SK-N-SH treated with all-trans-retinoic acid at 6 μM for 48 hours (cell line): Measurements from ENCODE around the gene TMEM132C.

ENCODE experiments used
- ARNTL ChIP-seq: fragments of 450-650 bp; formaldehyde crosslinking; IDR thresholded peaks from 2 replicates; pipeline ENCODE4 v1.5.0; 2020; ENCODE audit warnings: low read depth, mild to moderate bottlenecking, moderate library complexity, borderline replicate concordance
- ISL1 ChIP-seq: fragments of 250-450 bp; sonication (Bioruptor Pico); IDR thresholded peaks from 2 replicates; pipeline ENCODE4 v2.1.2; 2022; ENCODE audit warnings: mild to moderate bottlenecking, moderate library complexity
- OSR1 ChIP-seq: fragments of 250-450 bp; sonication (Bioruptor Pico); IDR thresholded peaks from 2 replicates; pipeline ENCODE4 v1.8.0; 2022; ENCODE audit warnings: moderate library complexity, mild to moderate bottlenecking, inconsistent platforms
- SNAI2 ChIP-seq: fragments of 250-450 bp; sonication (Bioruptor Pico); IDR thresholded peaks from 2 replicates; pipeline ENCODE4 v1.5.0; 2020; ENCODE audit warnings: mild to moderate bottlenecking, moderate library complexity
- ZNF8 ChIP-seq: fragments of 450-650 bp; formaldehyde crosslinking; IDR thresholded peaks from 2 replicates; pipeline ENCODE4 v1.5.0; 2020; ENCODE audit warnings: mild to moderate bottlenecking, moderate library complexity
- TF ChIP-seq, protein P1 (sequence below): fragments of 250-450 bp; sonication (Bioruptor Pico); IDR thresholded peaks from 2 replicates; pipeline ENCODE4 v1.5.1; 2021; ENCODE audit warnings: mild to moderate bottlenecking, moderate library complexity

DNA sequence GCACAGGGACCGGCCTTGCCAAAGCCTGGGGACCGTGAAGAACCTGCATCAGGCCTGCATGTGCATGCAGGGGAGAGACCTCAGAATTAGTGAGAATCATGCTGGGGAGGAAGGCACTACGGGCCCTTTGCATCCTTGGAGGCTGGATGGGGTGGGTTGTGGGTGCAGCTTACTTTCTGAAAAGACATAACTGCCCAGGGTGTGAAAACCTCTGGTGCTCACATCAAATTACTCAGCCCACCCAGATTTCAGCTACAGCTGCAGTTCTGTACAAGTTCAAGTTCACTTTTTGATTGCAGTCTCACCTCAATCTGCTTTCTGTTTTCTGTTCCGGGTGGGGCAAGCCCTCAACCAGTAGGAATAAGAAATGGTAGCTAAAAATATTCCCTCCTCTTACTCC is 426.1 kb downstream of the TMEM132C start:
- TF ChIP-seq, protein P1, sequence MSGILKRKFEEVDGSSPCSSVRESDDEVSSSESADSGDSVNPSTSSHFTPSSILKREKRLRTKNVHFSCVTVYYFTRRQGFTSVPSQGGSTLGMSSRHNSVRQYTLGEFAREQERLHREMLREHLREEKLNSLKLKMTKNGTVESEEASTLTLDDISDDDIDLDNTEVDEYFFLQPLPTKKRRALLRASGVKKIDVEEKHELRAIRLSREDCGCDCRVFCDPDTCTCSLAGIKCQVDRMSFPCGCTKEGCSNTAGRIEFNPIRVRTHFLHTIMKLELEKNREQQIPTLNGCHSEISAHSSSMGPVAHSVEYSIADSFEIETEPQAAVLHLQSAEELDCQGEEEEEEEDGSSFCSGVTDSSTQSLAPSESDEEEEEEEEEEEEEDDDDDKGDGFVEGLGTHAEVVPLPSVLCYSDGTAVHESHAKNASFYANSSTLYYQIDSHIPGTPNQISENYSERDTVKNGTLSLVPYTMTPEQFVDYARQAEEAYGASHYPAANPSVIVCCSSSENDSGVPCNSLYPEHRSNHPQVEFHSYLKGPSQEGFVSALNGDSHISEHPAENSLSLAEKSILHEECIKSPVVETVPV (CRISPR knock-in tag): no peak
- no peak for TF ChIP-seq ARNTL (CRISPR knock-in tag)
- no peak for TF ChIP-seq ISL1
- no peak for TF ChIP-seq OSR1 (CRISPR knock-in tag)
- TF ChIP-seq ZNF8 (CRISPR knock-in tag): no peak
- TF ChIP-seq SNAI2: no peak
